GM18508 (cell line): ENCODE data around the gene TSPAN15.
"Not testable (repeated sequence)": the region's sequence is repeated elsewhere in the genome, so short reads cannot be mapped to it uniquely, and the experiment has no call there.

ENCODE experiments used
- ATAC-seq: cut with Tn5 transposase; IDR thresholded peaks from one replicate; pipeline ENCODE4 v1.9.1; 2021; ENCODE audit warnings: moderate number of reproducible peaks; ENCODE audit not compliant: insufficient read depth, unreplicated experiment

TSPAN15 gene

DNA sequence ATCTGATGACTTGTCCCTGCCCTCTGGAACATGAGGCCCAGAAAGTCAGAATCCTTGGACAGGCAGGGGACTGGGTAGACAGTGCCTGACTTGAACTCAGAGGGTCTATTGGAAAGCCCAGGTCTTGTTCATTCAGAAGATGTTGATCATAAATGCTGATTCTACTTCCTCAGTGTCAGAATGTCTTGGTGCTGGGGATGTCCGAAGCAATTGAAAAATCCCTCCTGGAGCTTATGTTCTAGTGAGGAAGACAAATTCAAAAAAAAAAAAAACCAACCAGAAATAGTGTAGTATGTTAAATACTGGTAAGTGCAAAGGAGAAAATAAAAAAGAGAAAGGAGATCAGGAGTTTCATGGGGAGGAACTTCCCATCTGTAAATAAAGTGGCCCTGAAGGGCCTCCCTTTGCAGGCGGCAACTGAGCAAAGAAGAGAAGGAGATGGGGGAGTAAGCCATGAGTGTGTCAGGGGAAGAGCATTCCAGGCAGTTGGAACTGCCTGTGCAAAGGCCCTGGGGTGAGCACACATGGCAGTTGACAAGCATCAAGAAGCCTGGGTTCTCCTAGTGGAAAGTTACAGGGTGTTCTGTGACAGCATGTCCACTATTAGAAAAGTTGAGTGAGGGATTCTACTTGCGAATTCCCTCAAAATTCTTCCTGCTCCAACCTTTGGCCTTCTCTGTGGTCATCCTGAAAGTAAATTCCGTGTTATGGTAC is 30.7 kb downstream of the TSPAN15 start:
- ATAC-seq, result no peak

DNA sequence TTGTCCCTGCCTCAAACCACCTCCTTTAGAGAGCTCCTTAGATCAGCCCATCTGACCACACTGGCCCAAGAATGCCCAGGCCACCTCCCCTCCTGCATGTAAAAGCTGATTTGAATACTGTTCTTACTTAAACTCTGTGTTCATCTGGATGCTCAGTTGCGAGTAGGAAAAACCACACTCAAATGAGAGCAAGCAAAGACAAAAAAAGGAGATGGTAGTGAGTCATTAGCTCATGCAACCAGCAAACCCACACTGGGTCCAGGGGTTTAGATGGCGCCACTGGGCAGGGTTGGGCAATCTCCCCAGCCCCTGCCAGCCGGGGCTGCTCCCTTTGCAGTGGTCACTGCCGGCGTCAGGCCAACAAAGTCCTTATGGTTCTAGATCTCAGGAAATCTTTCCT is 32.7 kb downstream of the TSPAN15 start:
- no peak for ATAC-seq

DNA sequence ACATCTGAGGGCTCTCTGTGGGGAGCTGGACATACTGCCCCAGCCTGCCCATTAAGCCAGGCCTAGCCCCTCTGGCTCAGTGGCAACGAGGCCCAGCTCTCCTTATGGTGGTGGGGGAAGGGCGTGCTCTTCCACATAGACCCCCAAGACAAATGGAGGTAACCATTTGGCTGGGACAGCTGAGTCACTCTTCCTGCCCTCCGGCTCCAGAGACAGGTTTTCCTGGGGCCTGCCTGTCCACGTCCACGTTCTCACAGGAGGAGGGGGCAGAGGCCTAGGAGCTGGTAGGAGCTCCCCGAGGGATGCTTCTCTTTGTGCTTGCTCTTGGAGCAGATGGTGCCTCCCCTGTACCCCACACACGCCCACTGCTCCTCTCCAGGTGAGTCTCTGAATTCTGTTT is 33.5 kb downstream of the TSPAN15 start:
- no peak for ATAC-seq

DNA sequence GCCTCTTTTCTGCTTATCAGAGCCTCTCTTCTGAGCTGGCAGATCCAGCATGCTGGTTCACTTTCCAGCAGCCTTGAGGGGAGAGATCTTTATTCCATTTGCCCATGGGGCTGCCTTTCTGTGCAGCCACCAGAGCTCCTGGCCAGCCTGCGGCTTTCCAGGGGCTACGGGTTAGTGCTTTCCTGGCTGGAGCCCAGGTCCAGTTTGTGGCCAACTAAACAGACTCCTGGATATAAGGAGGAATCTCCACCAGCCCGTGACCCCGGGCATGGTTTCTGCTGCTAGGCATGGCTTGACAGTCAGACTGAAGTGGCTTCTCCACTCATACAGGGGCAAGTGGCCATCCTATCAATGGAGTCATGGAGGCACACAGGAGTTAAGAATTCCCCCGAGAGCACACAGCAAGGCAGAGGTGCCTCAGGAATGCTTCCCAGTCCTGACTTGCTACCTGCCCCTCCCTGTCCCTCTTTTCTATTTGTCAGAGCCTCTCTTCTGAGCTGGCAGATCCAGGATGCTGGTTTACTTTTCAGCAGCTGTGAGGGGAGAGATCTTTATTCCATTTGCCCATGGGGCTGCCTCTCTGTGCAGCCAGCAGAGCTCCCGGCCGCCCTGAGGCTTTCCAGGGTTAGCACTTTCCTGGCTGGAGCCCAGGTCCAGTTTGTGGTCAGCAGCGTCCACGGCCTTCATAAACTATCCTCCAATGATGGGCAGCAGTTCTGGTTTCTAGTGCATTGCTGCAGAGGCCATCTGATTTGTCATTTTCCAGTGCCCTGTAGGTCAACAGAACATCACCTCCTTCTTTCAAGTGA is 35.9 kb downstream of the TSPAN15 start:
- ATAC-seq, result no peak

DNA sequence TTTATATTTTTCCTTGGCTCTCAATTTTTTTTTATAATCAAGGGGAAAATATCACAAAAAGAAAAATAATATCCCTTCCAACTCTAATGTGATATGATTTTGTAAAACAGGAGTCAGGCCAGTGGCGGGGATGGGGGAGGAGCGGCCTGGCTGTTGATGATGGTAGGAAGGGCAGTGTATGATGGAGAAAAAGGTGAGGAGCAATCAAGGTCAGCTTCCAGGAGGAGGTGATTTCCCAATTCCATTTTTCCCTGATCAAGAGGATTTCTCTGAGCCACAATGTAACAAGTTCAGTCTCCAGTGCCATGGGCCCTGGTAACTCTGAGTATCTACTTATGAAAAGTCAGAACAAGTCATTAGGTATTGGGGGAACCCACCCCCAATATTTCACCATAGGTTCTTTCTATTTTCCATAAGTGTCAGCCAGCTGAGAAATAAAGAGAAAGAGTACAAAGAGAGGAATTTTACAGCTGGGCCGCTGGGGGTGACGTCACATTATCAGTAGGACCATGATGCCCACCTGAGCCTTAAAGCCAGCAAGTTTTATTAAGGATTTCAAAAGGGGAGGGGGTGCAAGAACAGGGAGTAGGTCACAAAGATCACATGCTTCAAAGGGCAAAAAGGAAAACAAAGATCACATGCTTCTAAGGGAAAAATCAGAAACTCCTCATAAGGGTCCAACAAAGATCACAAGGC is 37.0 kb downstream of the TSPAN15 start:
- not testable (repeated sequence) for ATAC-seq

DNA sequence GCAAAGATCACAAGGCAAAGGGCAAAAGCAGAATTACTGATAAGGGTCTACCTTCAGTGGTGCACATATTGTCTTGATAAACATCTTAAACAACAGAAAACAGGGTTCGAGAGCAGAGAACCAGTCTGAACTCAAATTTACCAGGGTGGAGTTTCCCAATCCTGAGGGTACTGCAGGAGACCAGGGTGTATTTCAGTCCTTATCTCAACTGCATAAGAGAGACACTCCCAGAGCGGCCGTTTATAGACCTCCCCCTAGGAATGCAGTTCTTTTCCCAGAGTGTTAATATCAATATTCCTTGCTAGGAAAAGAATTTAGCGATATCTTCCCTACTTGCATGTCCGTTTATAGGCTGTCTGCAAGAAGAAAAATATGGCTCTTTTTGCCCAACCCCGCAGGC is 37.6 kb downstream of the TSPAN15 start:
- ATAC-seq, result not testable (repeated sequence)

DNA sequence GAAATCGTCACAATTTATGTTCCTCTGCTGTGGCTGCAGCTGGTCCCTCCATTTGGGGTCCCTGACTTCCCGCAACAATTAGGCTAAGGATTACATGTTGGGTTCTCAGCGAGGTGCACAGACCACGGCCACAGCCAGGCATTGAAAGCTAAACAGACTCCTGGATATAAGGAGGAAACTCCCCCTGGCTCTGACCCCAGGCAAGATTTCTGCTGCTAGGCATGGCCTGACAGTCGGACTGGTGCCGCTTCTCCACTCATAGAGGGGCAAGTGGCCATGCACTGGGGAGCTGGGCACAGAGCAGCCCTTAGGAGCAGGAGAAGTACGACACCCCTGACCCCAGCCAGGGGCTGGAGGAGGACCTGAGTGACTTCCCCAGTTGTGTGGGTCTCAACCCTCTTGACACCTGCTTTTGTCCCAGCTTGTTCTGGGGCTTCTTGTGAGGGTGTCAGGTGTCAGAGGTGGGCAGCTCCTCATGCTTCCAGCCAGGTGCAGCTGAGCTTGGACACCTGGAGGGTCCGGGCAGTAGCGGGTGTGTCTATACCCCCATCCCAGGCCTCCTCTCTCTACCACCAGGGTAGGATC is 38.3 kb downstream of the TSPAN15 start:
- ATAC-seq, result no peak

DNA sequence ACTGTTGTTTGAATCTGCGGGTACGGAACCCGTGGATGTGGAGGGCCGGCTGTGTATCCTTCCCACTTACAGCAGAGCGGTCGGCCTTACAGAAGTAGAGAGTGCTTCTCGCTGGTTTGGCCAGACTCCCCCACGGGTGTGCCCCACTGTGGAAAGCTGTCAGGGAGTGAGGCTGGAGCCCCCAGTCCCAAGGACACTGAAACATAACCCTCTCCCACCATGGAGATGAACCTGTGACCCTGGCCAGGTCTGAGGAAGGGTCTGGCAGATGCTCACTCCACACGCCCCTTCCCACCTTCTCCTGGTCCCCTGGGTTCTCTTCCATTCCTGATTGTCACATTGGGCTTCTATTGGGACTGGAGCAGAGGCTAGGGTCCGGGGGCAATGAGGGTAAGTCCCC is 39.6 kb downstream of the TSPAN15 start:
- no peak for ATAC-seq

DNA sequence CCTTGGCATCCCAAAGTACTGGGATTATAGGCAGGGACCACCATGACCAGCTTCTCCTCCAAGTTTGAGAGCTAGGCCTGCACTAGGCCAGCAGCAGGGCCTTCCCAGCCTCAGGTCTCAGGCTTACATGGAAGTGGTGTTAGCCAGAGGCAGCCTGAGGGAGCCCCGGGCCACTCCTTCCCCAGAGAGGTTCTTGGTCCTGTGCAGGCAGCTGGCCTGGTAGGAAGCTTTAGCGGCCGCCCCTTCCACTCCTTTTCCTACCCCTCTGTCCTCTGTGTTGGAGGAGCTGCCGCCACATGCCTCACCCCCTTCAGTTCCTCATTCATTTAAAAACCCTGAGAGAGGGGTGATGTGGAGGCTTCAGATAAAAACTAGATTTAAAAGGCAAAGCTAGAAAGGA is 40.3 kb downstream of the TSPAN15 start:
- ATAC-seq, result no peak

DNA sequence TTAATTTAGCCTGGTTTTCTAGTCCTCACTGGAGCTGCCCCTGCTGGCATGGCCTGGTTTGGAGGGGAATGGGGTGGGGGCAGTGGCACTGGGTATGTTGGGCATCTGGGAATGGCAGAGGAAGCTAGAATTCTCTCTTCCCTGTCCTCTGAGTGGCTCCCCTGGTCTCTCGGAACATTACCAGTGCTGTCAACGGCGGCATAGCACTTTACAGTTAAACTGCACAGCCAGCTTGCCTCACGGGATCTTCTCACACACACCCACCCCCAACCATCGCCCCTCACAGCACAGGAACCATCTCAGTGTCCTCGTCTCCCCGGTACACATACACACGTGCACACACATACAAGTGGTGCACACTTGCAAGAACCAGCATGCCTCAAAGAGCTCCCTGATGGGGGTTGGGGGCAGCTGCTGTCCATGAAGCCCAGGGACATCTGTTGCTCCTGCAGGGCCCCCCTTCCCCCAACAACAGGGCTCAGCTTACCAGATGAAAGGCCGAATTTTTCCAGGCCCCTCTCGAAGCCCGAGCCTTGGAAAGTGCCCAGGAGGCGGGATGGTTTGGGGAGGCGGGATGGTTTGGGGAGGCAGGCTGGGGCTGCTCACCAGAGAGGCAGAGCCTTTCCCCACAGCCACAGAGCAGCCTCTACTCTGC is 41.0 kb downstream of the TSPAN15 start:
- no peak for ATAC-seq

DNA sequence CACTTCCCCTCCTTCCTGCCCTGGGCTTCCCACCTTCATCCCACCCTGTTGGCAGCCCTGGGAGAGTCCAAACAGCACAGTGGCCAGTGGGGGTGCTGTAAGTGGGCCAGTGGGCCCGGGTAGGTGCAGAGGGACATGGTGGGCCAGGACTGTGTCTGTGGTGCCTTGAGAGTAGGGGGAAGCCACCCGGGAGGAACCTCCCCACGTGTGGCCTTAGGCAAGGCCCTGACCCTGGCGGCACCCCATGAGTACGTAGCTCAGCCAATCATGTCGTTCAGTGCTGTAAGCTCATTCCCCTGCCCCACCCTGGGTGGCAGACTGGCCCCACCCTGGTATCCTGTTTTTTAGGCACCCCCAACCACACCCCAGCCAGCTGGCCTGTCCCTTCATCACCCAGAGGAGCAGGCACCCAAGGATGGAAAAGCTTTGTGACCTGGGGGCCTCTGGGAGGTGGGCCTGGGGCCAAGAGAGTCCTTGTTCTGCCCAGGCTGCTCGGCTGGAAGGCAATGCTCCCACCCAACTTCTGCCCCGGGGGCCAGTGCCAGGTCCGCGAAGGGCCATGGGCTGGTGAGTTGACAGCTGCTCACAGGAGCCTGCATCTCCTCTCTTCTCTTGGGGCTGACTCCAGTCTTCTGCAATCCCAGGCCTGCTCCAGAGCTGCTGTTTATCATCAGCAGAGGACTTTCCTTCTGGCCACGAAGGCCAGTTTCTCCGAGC is 41.6 kb downstream of the TSPAN15 start:
- no peak for ATAC-seq

DNA sequence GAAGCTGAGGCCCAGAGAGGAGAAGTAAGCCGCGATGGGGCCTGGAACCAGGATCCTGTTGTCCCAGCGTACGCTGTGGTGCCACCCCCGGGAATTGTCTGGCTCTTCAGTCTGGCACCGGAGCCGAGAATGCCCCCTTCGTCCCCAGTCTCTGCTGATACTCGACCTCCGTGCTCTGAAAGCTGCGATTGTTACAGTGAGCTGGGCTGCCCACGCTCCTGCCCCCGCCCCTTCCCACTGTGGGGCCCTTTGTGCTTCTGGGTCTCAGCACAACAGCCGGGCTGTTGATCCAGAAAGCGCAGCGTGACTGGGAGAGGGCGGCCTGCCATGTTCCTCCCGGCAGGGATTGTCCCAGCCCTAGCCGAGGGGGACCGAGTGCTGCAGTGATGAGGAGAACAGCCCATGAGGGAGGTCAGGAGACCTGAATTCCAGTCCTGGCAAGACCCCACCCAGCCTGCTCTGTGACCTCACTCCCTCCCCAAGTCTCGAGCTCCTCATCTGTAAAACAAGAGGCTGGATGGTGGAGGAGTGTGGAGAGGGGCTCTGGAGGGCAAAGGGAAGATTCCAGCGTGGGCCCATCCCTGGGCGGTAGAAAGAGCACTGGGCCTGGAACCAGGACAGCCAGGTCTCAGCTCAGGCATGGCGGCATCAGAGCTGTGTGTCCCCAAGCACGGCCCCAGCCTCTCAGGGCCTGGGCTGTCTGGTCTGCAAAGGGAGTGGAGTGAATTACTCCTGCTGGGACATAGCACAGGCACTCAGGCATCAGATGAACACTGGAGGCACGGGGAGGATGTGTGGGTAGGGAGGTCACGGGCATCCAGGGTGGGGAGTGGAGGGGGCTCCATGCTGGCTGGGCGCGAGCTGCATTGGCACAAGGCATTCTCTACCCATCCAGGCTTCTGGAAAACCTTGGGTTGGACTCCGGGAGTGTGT is 43.6 kb downstream of the TSPAN15 start:
- ATAC-seq, result no peak

DNA sequence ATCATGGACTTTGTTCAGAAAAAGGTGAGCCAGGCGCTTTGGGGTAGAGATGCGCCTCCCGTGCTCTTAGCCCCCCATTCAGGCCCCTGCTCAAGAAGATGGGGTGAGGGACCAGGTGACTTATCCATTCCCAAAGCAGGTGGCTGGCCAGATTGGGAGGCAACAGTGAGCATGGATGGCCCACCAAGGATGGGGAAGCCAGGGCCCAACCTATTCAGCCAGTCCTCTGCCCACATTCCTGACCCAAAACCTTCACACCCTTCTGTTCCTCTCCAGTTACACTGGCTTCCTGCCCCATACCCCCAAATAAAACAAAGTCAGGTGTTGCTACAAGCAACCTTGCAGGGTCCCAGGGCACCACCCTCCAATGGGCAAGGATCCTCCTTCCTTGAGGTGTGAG is 44.4 kb downstream of the TSPAN15 start:
- ATAC-seq, result no peak

DNA sequence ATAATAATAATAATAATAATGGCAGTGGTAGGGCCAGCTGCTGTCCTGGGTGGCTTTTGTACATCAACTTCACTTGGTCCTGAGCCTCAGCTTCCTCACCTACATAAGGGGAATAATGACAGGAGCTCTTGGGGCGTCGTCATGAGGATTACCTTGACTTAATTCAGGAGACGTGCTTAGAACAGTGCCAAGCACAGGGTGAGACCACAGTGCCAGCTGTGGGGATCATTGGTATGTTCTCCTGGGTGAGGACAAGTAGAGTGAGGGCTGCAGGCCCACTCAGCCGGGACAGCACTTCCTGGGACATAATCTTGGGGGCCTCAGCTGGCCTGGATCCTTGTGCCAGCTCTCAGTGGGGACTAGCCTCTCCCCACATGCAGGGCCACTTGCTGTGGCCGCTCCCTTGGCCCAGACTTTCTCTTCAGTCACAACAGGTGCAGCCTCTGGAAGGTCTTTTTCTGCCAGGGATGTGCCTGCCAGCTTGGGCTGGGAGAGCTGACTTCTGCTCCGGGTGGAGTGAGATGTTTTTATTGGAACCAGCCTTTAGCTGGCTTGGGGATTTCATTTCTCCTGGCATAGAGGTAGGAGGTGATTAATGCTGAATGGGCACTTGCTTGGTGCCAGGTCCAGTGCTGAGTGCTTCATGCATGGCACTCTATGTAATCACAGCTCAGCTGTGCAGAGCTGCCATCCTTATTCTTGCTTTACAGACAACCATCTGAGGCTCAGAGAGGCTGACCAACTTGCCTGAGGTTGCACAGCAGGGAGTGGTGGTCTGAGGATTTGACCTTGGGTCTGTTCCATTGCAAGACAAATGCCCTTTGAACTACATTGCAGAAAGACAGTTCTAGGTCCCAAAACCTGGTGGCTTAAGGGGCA is 45.3 kb downstream of the TSPAN15 start:
- ATAC-seq, result no peak

DNA sequence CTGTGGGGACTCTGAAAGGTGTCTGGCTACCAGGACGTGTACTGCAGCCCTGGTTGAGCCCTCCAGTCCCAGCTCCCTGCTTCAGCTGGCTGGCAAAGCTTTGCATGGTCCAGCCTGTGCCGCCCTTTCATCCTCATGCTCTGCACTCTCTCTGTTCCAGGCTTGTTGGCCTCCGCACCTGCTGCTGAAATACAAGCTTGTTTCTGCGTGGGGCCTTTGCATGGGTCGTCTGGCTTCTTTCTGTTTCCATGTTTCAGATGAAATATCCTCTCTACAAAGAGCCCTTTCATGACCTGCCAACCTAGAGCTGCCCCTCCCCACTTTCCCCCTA is 45.9 kb downstream of the TSPAN15 start:
- no peak for ATAC-seq

DNA sequence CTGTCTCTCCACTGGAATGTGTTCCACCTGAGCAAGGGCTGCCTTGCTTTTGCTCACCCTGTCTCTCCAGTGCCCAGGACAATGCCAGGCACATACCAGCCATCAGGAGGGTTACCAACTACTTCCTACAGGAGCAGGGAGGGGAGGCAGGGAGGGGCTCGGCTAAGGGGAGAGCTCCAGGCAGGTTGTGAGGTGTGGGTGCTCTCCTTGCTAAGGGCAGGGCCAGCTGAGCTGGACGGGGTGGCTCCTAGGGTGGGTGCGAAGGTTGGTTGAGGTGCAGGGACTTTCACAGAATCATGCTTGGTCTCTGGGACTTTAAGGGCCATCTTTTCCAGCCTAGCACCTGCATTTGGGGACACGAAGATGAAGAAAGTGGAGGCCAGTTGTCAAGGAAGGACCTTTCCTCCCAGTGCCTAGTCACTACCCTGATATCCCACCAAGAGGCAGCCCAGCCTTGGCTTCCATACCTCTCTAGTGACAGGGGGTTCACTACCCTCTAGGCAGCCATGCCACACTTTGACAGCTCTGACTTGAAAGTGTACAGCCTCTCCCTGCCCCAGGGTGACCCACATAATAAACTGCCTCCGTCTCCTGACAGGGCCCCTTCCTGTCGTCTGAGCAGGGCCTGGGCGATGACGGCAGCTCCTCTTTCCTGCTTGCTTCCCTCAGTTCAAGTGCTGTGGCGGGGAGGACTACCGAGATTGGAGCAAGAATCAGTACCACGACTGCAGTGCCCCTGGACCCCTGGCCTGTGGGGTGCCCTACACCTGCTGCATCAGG is 46.5 kb downstream of the TSPAN15 start:
- ATAC-seq, result no peak
